Activated CD4-positive, CD25-positive, alpha-beta regulatory T cell (primary cell): ENCODE results near the gene SOX2.

Experiments
- DNase-seq, 4 experiments: peaks; one replicate each; lab custom pipeline; 2025; lab: John Stamatoyannopoulos, UW

SOX2 gene

GRCh38 chr3:181711325-181712135 is at the start of gene SOX2:
Gene SOX2, plus strand, starts transcription at chr3:181711925. Its CDS starts 436 bp downstream, at chr3:181712361.
- DNase-seq = no peak

GRCh38 chr3:181683563-181683962 is 28.2 kb upstream of the SOX2 start:
- DNase-seq = no peak

- no peak for DNase-seq
Observed at GRCh38 chr3:181687190-181687589, 24.5 kb upstream of the SOX2 start.

- DNase-seq = no peak
Observed at GRCh38 chr3:181687731-181688130, 24.0 kb upstream of the SOX2 start.

GRCh38 chr3:181689546-181689945 is 22.2 kb upstream of the SOX2 start:
- no peak for DNase-seq

GRCh38 chr3:181690769-181691168 is 21.0 kb upstream of the SOX2 start:
- no peak for DNase-seq

GRCh38 chr3:181691901-181692300 is 19.8 kb upstream of the SOX2 start:
- no peak for DNase-seq

GRCh38 chr3:181692311-181693145 is 19.2 kb upstream of the SOX2 start:
- no peak for DNase-seq

- no peak for DNase-seq
Observed at GRCh38 chr3:181693280-181693679, 18.4 kb upstream of the SOX2 start.

GRCh38 chr3:181694805-181695660 is 16.7 kb upstream of the SOX2 start:
- DNase-seq = no peak

- DNase-seq = no peak
Observed at GRCh38 chr3:181695661-181696491, 15.8 kb upstream of the SOX2 start.

- DNase-seq = no peak
Observed at GRCh38 chr3:181696626-181697230, 15.0 kb upstream of the SOX2 start.

GRCh38 chr3:181698263-181698954 is 13.3 kb upstream of the SOX2 start:
- no peak for DNase-seq

- no peak for DNase-seq
Observed at GRCh38 chr3:181699171-181699903, 12.4 kb upstream of the SOX2 start.

- peak in 2 of 4 experiments; percentile 4 to 5 for DNase-seq
Observed at GRCh38 chr3:181700168-181701087, 11.3 kb upstream of the SOX2 start.

- DNase-seq = no peak
Observed at GRCh38 chr3:181701096-181701495, 10.6 kb upstream of the SOX2 start.

- DNase-seq = no peak
Observed at GRCh38 chr3:181703601-181704420, 7.9 kb upstream of the SOX2 start.
